H1 (cell line): Measurements from ENCODE around the gene ASCL5. TPM values are rescaled to one million over a fixed set of nuclear protein-coding genes. Genes with fewer than 3 reads are reported as not detected.

Experiments used
- CTCF ChIA-PET: fragments of 300-600 bp; sonication (Branson Sonifier 250); formaldehyde crosslinking; loops from one replicate; lab custom pipeline; 2021; ENCODE audit not compliant: partially characterized antibody; lab: Charles Lee
- POLR2A ChIA-PET: fragments of 300-600 bp; sonication (Branson Sonifier 250); formaldehyde crosslinking; loops from one replicate; lab custom pipeline; 2021; ENCODE audit warnings: inconsistent platforms; ENCODE audit not compliant: partially characterized antibody; lab: Charles Lee
- DNase-seq, 2 experiments: peaks; one replicate each; pipeline versions ENCODE4 v3.0.0 to v3.0.0-alpha.2; 2010 to 2022; ENCODE audit warnings: low spot score in 2 of 2, low read depth in 1 of 2, mixed read lengths in 1 of 2
- FAIRE-seq: peaks from 2 replicates; lab custom pipeline; 2011; peaks lifted over from hg19 to GRCh38; lab: Jason Lieb, UNC
- H2AFZ ChIP-seq: 2 replicates; pipeline ENCODE4 v1.8.1; 2012; ENCODE audit warnings: low read length, inconsistent platforms
- H2AK5ac ChIP-seq: 2 replicates; pipeline ENCODE4 v1.6.1; 2013; ENCODE audit warnings: low read depth, low read length
- H2BK120ac ChIP-seq: replicated peaks from 2 replicates; pipeline ENCODE3; 2013; ENCODE audit warnings: low read depth, low read length, inconsistent platforms
- H2BK12ac ChIP-seq: 2 replicates; pipeline ENCODE4 v1.6.1; 2013; ENCODE audit warnings: low read depth, low read length
- H2BK15ac ChIP-seq: 2 replicates; pipeline ENCODE4 v1.6.1; 2013; ENCODE audit warnings: low read length
- H2BK20ac ChIP-seq: 2 replicates; pipeline ENCODE4 v1.6.1; 2013; ENCODE audit warnings: low read length
- H2BK5ac ChIP-seq: 2 replicates; pipeline ENCODE4 v1.6.1; 2013; ENCODE audit warnings: low read depth, low read length
- H3K14ac ChIP-seq: 2 replicates; pipeline ENCODE4 v1.6.1; 2013; ENCODE audit warnings: inconsistent platforms; ENCODE audit not compliant: insufficient read length
- H3K18ac ChIP-seq: 2 replicates; pipeline ENCODE4 v1.6.1; 2013; ENCODE audit warnings: low read length; ENCODE audit errors: extremely low read depth
- H3K23ac ChIP-seq: 2 replicates; pipeline ENCODE4 v1.6.1; 2013; ENCODE audit warnings: inconsistent platforms; ENCODE audit not compliant: insufficient read length
- H3K23me2 ChIP-seq: 2 replicates; pipeline ENCODE4 v1.6.1; 2013; ENCODE audit warnings: low read depth, low read length
- H3K27ac ChIP-seq: 2 replicates; pipeline ENCODE4 v1.6.1; 2011; ENCODE audit warnings: low read depth, low read length, inconsistent platforms
- H3K27me3 ChIP-seq, 4 experiments: replicated peaks in 1 of 4; 1 replicate in 1 of 4; 2 replicates in 3 of 4; pipeline versions ENCODE4 v1.6.1 to v1.8.1; 2011 to 2013; ENCODE audit warnings: low read length in 3 of 4, mild to moderate bottlenecking in 3 of 4, inconsistent platforms in 2 of 4, mixed read lengths in 2 of 4, moderate library complexity in 1 of 4; ENCODE audit not compliant: control insufficient read depth in 3 of 4, insufficient read depth in 3 of 4; ENCODE audit errors: extremely low read depth in 1 of 4
- H3K36me3 ChIP-seq, 4 experiments: 2 replicates each; pipeline versions ENCODE4 v1.6.1 to v1.8.1; 2011 to 2013; ENCODE audit warnings: mild to moderate bottlenecking in 4 of 4, low read length in 3 of 4, moderate library complexity in 2 of 4, control low read depth in 1 of 4, inconsistent platforms in 1 of 4; ENCODE audit not compliant: insufficient read depth in 4 of 4, control insufficient read depth in 2 of 4
- H3K4ac ChIP-seq: replicated peaks from 2 replicates; pipeline ENCODE3; 2013; ENCODE audit warnings: low read length, low read depth, mixed read lengths, inconsistent platforms; ENCODE audit not compliant: insufficient read length
- H3K4me1 ChIP-seq, 4 experiments: replicated peaks in 1 of 4; 1 replicate in 1 of 4; 2 replicates in 3 of 4; pipeline versions ENCODE4 v1.6.1 to v1.8.1; 2011 to 2013; ENCODE audit warnings: low read length in 3 of 4, inconsistent platforms in 2 of 4, mixed read lengths in 1 of 4; ENCODE audit not compliant: insufficient read depth in 4 of 4, control insufficient read depth in 3 of 4
- H3K4me2 ChIP-seq, 2 experiments: 2 replicates each; pipeline versions ENCODE4 v1.6.1 to v1.8.1; 2011 to 2013; ENCODE audit warnings: low read depth in 2 of 2, low read length in 2 of 2, control low read depth in 1 of 2, inconsistent platforms in 1 of 2, mild to moderate bottlenecking in 1 of 2; ENCODE audit not compliant: insufficient read depth in 1 of 2
- H3K4me3 ChIP-seq, 4 experiments: fragments of 200-600, 300-600 bp in 1 of 4; sonication (generic), shearing (Covaris generic), sonication (Bioruptor Twin) in 1 of 4; 2 replicates each; pipeline versions ENCODE4 v1.5.1 to v1.8.1; 2011 to 2016; ENCODE audit warnings: low read length in 4 of 4, low read depth in 3 of 4, control low read depth in 2 of 4, inconsistent platforms in 2 of 4, mild to moderate bottlenecking in 2 of 4, mixed read lengths in 1 of 4, moderate library complexity in 1 of 4; ENCODE audit not compliant: insufficient read depth in 2 of 4; ENCODE audit errors: extremely low read depth in 1 of 4
- H3K56ac ChIP-seq: replicated peaks from 2 replicates; pipeline ENCODE3; 2013; ENCODE audit warnings: low read depth, mild to moderate bottlenecking, mixed read lengths, low read length, inconsistent platforms; ENCODE audit not compliant: insufficient read length
- H3K79me1 ChIP-seq: 2 replicates; pipeline ENCODE4 v1.6.1; 2013; ENCODE audit warnings: low read depth, low read length, control low read depth
- H3K79me2 ChIP-seq, 2 experiments: 2 replicates each; pipeline versions ENCODE4 v1.6.1 to v1.8.1; 2012 to 2013; ENCODE audit warnings: low read length in 2 of 2, mild to moderate bottlenecking in 2 of 2, inconsistent platforms in 1 of 2; ENCODE audit not compliant: insufficient read depth in 2 of 2, control insufficient read depth in 1 of 2
- H3K9ac ChIP-seq, 4 experiments: replicated peaks in 1 of 4; 1 replicate in 1 of 4; 2 replicates in 3 of 4; pipeline versions ENCODE4 v1.6.1 to v1.8.1; 2011 to 2013; ENCODE audit warnings: low read depth in 3 of 4, low read length in 3 of 4, control low read depth in 2 of 4, mild to moderate bottlenecking in 2 of 4, moderate library complexity in 2 of 4, inconsistent platforms in 1 of 4; ENCODE audit errors: extremely low read depth in 1 of 4
- H3K9me3 ChIP-seq, 2 experiments: 2 replicates each; pipeline versions ENCODE4 v1.6.1 to v1.8.1; 2012 to 2013; ENCODE audit warnings: mild to moderate bottlenecking in 2 of 2, moderate library complexity in 2 of 2, control low read depth in 1 of 2, inconsistent platforms in 1 of 2, low read depth in 1 of 2, low read length in 1 of 2, mixed read lengths in 1 of 2; ENCODE audit not compliant: insufficient read depth in 2 of 2
- H4K20me1 ChIP-seq, 2 experiments: replicated peaks in 1 of 2; 2 replicates each; pipeline versions ENCODE3 to v1.8.1; 2011 to 2013; ENCODE audit warnings: inconsistent platforms in 2 of 2, low read length in 2 of 2, mild to moderate bottlenecking in 1 of 2; ENCODE audit not compliant: insufficient read depth in 2 of 2, control insufficient read depth in 1 of 2
- H4K5ac ChIP-seq: 2 replicates; pipeline ENCODE4 v1.6.1; 2013; ENCODE audit warnings: low read length, low read depth, mixed read lengths, inconsistent platforms; ENCODE audit not compliant: insufficient read length
- H4K8ac ChIP-seq: 2 replicates; pipeline ENCODE4 v1.8.0; 2013; ENCODE audit warnings: mild to moderate bottlenecking, moderate library complexity, low read length, inconsistent platforms; ENCODE audit not compliant: insufficient read depth; ENCODE audit errors: extremely low read depth
- H4K91ac ChIP-seq: replicated peaks from 2 replicates; pipeline ENCODE3; 2013; ENCODE audit warnings: low read length, mixed read lengths, inconsistent platforms; ENCODE audit not compliant: insufficient read length
- EP300 ChIP-seq, 2 experiments: IDR thresholded peaks; 1 replicate in 1 of 2; 2 replicates in 1 of 2; pipeline ENCODE4 v1.6.1; 2011 to 2012; ENCODE audit warnings: low read depth in 2 of 2, low read length in 2 of 2, mild to moderate bottlenecking in 2 of 2, borderline replicate concordance in 1 of 2, inconsistent platforms in 1 of 2, moderate library complexity in 1 of 2
- EZH2 ChIP-seq: fragments of 200-600 bp; sonication (generic); IDR thresholded peaks from 2 replicates; pipeline ENCODE4 v1.7.1; 2012; ENCODE audit warnings: low read depth, mild to moderate bottlenecking, moderate library complexity, low read length, inconsistent platforms; ENCODE audit not compliant: severe bottlenecking
- HDAC2 ChIP-seq, 2 experiments: fragments of 300-600 bp in 1 of 2; sonication (generic) in 1 of 2; IDR thresholded peaks; 2 replicates each; pipeline ENCODE4 v1.6.1; 2011 to 2012; ENCODE audit warnings: low read depth in 2 of 2, low read length in 2 of 2, mild to moderate bottlenecking in 2 of 2, moderate library complexity in 2 of 2, borderline replicate concordance in 1 of 2, inconsistent platforms in 1 of 2
- WGBS, 2 experiments: shearing (Covaris generic) in 1 of 2; methylation state at CpG; one replicate each; pipeline versions ENCODE4 v1.1.6 to v1.1.7; 2013 to 2015; ENCODE audit warnings: low lambda C conversion rate in 2 of 2, mixed read lengths in 2 of 2, inconsistent platforms in 1 of 2, low coverage in 1 of 2, missing lambda C conversion rate in 1 of 2; ENCODE audit not compliant: insufficient replicate concordance in 2 of 2, insufficient coverage in 1 of 2, insufficient read length in 1 of 2; ENCODE audit errors: extremely low coverage in 1 of 2, missing lambda C conversion rate in 1 of 2; 5-methylcytosine and 5-hydroxymethylcytosine counted together
- polyA plus RNA-seq, 7 experiments: library from polyadenylated mRNA; depleted of rRNA in 3 of 7; stranded (reverse) in 5 of 7; unstranded in 2 of 7; fragments of >200 nt in 5 of 7; fragments of 200-250 nt in 2 of 7; gene quantifications; 1 replicate in 5 of 7; 2 replicates in 1 of 7; 4 replicates in 1 of 7; pipeline versions ENCODE4 v1.2.1 to v1.2.3, GENCODE V29; 2011 to 2013; ENCODE audit warnings: missing spikeins in 2 of 7, mixed read lengths in 2 of 7
- total RNA-seq: library from RNA; stranded (reverse); fragmentation: NEBNext Ultra II Directional; extraction: Animal tissue kit (Norgen Biotek cat#: 25700); gene quantifications from 2 replicates; pipeline ENCODE4 v1.2.1, GENCODE V29; 2021

The ASCL5 gene
- total and polyA plus RNA-seq, 2 of the 8 experiments (the other 6 are each of a cell fraction or from before 2014, with no cell fraction given): 0.29 to 0.41 TPM

- no peak overlapping the region for H3K4me3 ChIP-seq
- no peak overlapping the region for H3K4ac ChIP-seq
- H3K9ac ChIP-seq: no peak overlapping the region
- no peak overlapping the region for H3K23ac ChIP-seq
- H4K8ac ChIP-seq: no peak overlapping the region
- no peak overlapping the region for H3K4me2 ChIP-seq
- H2BK15ac ChIP-seq: no peak overlapping the region
- H3K14ac ChIP-seq: no peak overlapping the region
- H2AK5ac ChIP-seq: no peak overlapping the region
- no peak for FAIRE-seq
- no peak overlapping the region for H2BK12ac ChIP-seq
- no peak overlapping the region for H4K5ac ChIP-seq
- no peak overlapping the region for H3K56ac ChIP-seq
- H3K36me3 ChIP-seq: peaks cover 6 to 44% (median 15%) of the 10 kb centered on the region in 4 experiments
- no peaks in the 10 kb centered on the region for H3K23me2 ChIP-seq
- H3K9me3 ChIP-seq: no peaks in the 10 kb centered on the region
- H3K79me2 ChIP-seq: no peaks in the 10 kb centered on the region
- no peak overlapping the region for H4K91ac ChIP-seq
- H3K18ac ChIP-seq: no peak overlapping the region
- H3K27ac ChIP-seq: no peak overlapping the region
- H2AFZ ChIP-seq: no peak overlapping the region
- H4K20me1 ChIP-seq: peaks cover 0 to 14% of the 10 kb centered on the region in 2 experiments
- H3K4me1 ChIP-seq: no peaks in the 10 kb centered on the region
- H2BK120ac ChIP-seq: no peak overlapping the region
- H3K79me1 ChIP-seq: no peaks in the 10 kb centered on the region; the same call in 1 of the 2 replicates
- no peak overlapping the region for H2BK20ac ChIP-seq
- 96% methylated on average over 6 of the region's 6 CpGs; no CpG with 5 or more reads in 1 of the 2 experiments for WGBS, 2 experiments
- no peak for DNase-seq
- CTCF ChIA-PET: interaction anchor here (1.1 to 1.9 kb wide), 4 partner anchors 14 to 120 kb away, joined by 3 to 10 read pairs (median 4); no protein-coding TSS in a partner anchor
- POLR2A ChIA-PET: interaction anchor here (1.4 to 1.7 kb wide), 2 partner anchors 12 to 19 kb away, joined by 3 to 4 read pairs; no protein-coding TSS in a partner anchor
- no peaks in the 10 kb centered on the region for H3K27me3 ChIP-seq
- no peak overlapping the region for H2BK5ac ChIP-seq
- TF ChIP-seq HDAC2 (IDR thresholded peaks at IDR 0.05; ENCODE audit: borderline replicate concordance in 1 of 2, low read depth in 2 of 2, low read length in 2 of 2) (no peak), EZH2 (no peak), EP300 (IDR thresholded peaks at IDR 0.05; ENCODE audit: borderline replicate concordance in 1 of 2, low read depth in 2 of 2, low read length in 2 of 2) (no peak)
Measured at GRCh38 chr1:201134405-201134804, 7.4 kb upstream of the ASCL5 start.
